BE2C (cell line): ENCODE data around the gene KCNQ5.

Experiments
- DNase-seq: peaks from one replicate; pipeline ENCODE4 v3.0.0-alpha.2; 2020
- H3K27me3 ChIP-seq: fragments of 250-450 bp; sonication (Bioruptor Pico); 2 replicates; pipeline ENCODE4 v1.5.1; 2020; ENCODE audit warnings: mild to moderate bottlenecking
- H3K36me3 ChIP-seq: fragments of 250-450 bp; sonication (Bioruptor Pico); 2 replicates; pipeline ENCODE4 v1.5.1; 2020; ENCODE audit warnings: mild to moderate bottlenecking
- H3K4me1 ChIP-seq: fragments of 250-450 bp; sonication (Bioruptor Pico); 2 replicates; pipeline ENCODE4 v1.5.1; 2020
- H3K4me3 ChIP-seq: 2 replicates; pipeline ENCODE4 v1.5.1; 2011; ENCODE audit warnings: low read depth, low read length
- H3K9me3 ChIP-seq: fragments of 250-450 bp; sonication (Bioruptor Pico); 2 replicates; pipeline ENCODE4 v1.5.1; 2020
- CTCF ChIP-seq: IDR thresholded peaks from 2 replicates; pipeline ENCODE4 v1.5.1; 2012; ENCODE audit warnings: mild to moderate bottlenecking, low read depth, low read length

The KCNQ5 gene

GRCh38 chr6:72757926-72758325 is 136.1 kb downstream of the KCNQ5 start:
- H3K4me1 ChIP-seq: peaks cover 7% of the 10 kb centered on the region
- no peak for TF ChIP-seq CTCF

GRCh38 chr6:72758901-72759300 is 137.0 kb downstream of the KCNQ5 start:
- H3K4me3 ChIP-seq: no peak overlapping the region
- H3K9me3 ChIP-seq: no peaks in the 10 kb centered on the region
- H3K36me3 ChIP-seq: no peaks in the 10 kb centered on the region
- H3K4me1 ChIP-seq: peaks cover 7% of the 10 kb centered on the region
- DNase-seq: no peak
- TF ChIP-seq CTCF: no peak
- no peaks in the 10 kb centered on the region for H3K27me3 ChIP-seq

More at GRCh38 chr6:72757926-72758325, 136.1 kb downstream of the KCNQ5 start:
- Histone ChIP-seq H3K36me3 (no peaks in the 10 kb centered on the region), H3K27me3 (no peaks in the 10 kb centered on the region), H3K4me3 (no peak overlapping the region), H3K9me3 (no peaks in the 10 kb centered on the region)
- no peak for DNase-seq

- no peaks in the 10 kb centered on the region for H3K9me3 ChIP-seq
- no peaks in the 10 kb centered on the region for H3K27me3 ChIP-seq
- peaks cover 7% of the 10 kb centered on the region for H3K4me1 ChIP-seq
- no peak for DNase-seq
- H3K36me3 ChIP-seq: no peaks in the 10 kb centered on the region
- no peak for TF ChIP-seq CTCF
- no peak overlapping the region for H3K4me3 ChIP-seq
Observed at GRCh38 chr6:72760114-72760793, 138.4 kb downstream of the KCNQ5 start.

DNA sequence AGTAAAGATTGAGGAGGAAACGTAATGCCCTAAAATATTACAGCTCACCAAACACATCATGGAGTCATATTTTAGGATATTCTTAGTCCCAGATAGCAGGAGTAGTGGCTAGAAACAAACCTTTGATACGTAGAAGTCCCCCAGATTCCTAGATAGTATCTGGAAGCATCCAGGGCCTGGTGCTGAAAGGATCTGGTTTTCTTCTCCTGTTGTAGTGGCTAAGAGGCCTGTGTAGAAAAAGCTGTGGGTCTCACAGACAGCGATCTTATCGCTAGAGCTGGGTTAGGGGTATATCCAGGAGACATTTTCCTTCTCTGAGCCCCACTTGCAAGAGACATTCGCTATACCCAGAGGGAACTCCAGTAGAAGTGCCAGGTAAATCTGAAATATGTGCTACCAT is 139.9 kb downstream of the KCNQ5 start:
- DNase-seq: peak; percentile 53
- no peak for TF ChIP-seq CTCF
- Histone ChIP-seq H3K9me3 (no peaks in the 10 kb centered on the region), H3K27me3 (no peaks in the 10 kb centered on the region), H3K4me1 (peaks cover 7% of the 10 kb centered on the region), H3K4me3 (no peak overlapping the region), H3K36me3 (no peaks in the 10 kb centered on the region)

DNA sequence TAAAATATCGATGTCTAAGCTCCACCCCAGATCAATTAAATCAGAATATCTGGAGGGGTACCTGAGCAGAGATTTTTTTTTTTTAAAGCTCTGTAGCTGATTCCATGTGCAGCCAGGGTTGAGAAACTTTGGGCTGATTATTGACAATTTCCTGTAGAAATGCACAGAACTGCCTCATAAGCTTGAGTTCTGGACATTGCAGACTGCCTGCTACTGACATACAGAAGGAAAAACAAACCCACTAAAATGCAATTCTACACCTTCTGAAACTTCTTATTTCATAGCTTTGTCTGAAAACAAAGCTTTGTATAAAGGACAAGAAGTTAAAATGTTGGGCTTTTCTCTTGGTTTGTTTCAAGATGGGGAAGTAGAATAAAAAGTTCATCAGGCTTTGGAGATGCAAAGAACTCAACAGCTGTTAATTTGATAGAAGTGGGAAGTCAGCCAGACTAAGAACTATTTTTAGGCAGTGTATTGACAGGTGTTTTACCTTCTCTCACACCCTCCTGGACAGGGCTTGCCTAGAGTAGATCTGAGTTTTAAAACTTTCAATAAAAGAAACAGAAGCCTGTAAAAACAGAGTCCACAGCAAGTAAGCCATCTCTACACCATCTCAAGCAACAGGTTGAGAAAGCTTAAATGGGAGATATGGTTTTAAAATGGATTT is 147.7 kb downstream of the KCNQ5 start:
- peaks cover 3% of the 10 kb centered on the region; the same call in 1 of the 2 replicates for H3K9me3 ChIP-seq
- no peak for DNase-seq
- H3K4me3 ChIP-seq: no peak overlapping the region
- no peaks in the 10 kb centered on the region for H3K27me3 ChIP-seq
- no peak for TF ChIP-seq CTCF
- no peaks in the 10 kb centered on the region for H3K36me3 ChIP-seq
- no peaks in the 10 kb centered on the region; the same call in 1 of the 2 replicates for H3K4me1 ChIP-seq

- H3K36me3 ChIP-seq: no peaks in the 10 kb centered on the region
- H3K27me3 ChIP-seq: no peaks in the 10 kb centered on the region
- peaks cover 3% of the 10 kb centered on the region; the same call in 1 of the 2 replicates for H3K9me3 ChIP-seq
- no peak for TF ChIP-seq CTCF
- no peak overlapping the region for H3K4me3 ChIP-seq
- no peak for DNase-seq
- no peaks in the 10 kb centered on the region; the same call in 1 of the 2 replicates for H3K4me1 ChIP-seq
Observed at GRCh38 chr6:72770959-72771358, 149.1 kb downstream of the KCNQ5 start.
